SU-DHL-6 (cell line): ENCODE results near the gene SLC2A6.

Experiments used
- H2AFZ ChIP-seq: fragments of 200-600 bp; sonication (generic); 2 replicates; pipeline ENCODE4 v1.6.1; 2014; ENCODE audit warnings: low read depth, mild to moderate bottlenecking, moderate library complexity, mixed read lengths, antibody characterized with exemption, low read length; ENCODE audit not compliant: severe bottlenecking
- H3F3A ChIP-seq: fragments of 200-600 bp; shearing (Covaris generic); 2 replicates; pipeline ENCODE4 v1.6.0; 2016; ENCODE audit warnings: antibody characterized with exemption, mild to moderate bottlenecking; ENCODE audit not compliant: insufficient read depth
- H3K27ac ChIP-seq: fragments of 200-600 bp; sonication (generic); 2 replicates; pipeline ENCODE4 v1.5.1; 2016; ENCODE audit warnings: low read depth, mild to moderate bottlenecking, low read length, moderate library complexity, mixed read lengths
- H3K27me3 ChIP-seq: fragments of 200-600 bp; sonication (generic), shearing (Covaris generic); 2 replicates; pipeline ENCODE4 v1.6.0; 2014; ENCODE audit warnings: mild to moderate bottlenecking, low read length
- H3K36me3 ChIP-seq: fragments of 200-600 bp; sonication (generic); 2 replicates; pipeline ENCODE4 v1.6.1; 2014; ENCODE audit warnings: mild to moderate bottlenecking, low read length, mixed read lengths
- H3K4me2 ChIP-seq: fragments of 300-600, 200-600 bp; shearing (Covaris generic), sonication (generic); 2 replicates; pipeline ENCODE4 v1.6.0; 2014; ENCODE audit warnings: low read length, low read depth, mild to moderate bottlenecking; ENCODE audit not compliant: poor library complexity, severe bottlenecking
- H3K4me3 ChIP-seq: fragments of 200-600 bp; sonication (generic); 2 replicates; pipeline ENCODE4 v1.5.1; 2014; ENCODE audit warnings: antibody characterized with exemption, low read length, mild to moderate bottlenecking, mixed read lengths; ENCODE audit not compliant: insufficient read depth, poor library complexity, severe bottlenecking
- H3K79me2 ChIP-seq: fragments of 200-600 bp; sonication (generic); 2 replicates; pipeline ENCODE4 v1.6.1; 2014; ENCODE audit warnings: mild to moderate bottlenecking, low read length, moderate library complexity; ENCODE audit not compliant: insufficient read depth
- H3K9ac ChIP-seq: fragments of 200-600 bp; sonication (generic); 2 replicates; pipeline ENCODE4 v1.7.0; 2014; ENCODE audit warnings: mild to moderate bottlenecking, low read length
- H3K9me2 ChIP-seq: fragments of 200-600 bp; sonication (generic); replicated peaks from 2 replicates; pipeline ENCODE4 v1.6.1; 2014; ENCODE audit warnings: low read length; ENCODE audit not compliant: insufficient read depth
- H3K9me3 ChIP-seq: fragments of 200-600 bp; sonication (generic); 2 replicates; pipeline ENCODE4 v1.6.1; 2014; ENCODE audit warnings: low read length, mixed read lengths; ENCODE audit not compliant: insufficient read depth
- H4K20me1 ChIP-seq: fragments of 200-600 bp; sonication (generic); 2 replicates; pipeline ENCODE4 v1.6.1; 2014; ENCODE audit warnings: low read depth, mild to moderate bottlenecking, antibody characterized with exemption, low read length, moderate library complexity, mixed read lengths
- CTCF ChIP-seq: fragments of 200-600 bp; sonication (generic); IDR thresholded peaks from one replicate; pipeline ENCODE4 v1.5.1; 2017; ENCODE audit warnings: antibody characterized with exemption, mild to moderate bottlenecking, low read length, moderate library complexity; ENCODE audit not compliant: insufficient read depth, poor library complexity, severe bottlenecking
- EZH2phosphoT487 ChIP-seq: fragments of 200-600 bp; sonication (generic), shearing (Covaris generic); conservative IDR thresholded peaks from 2 replicates; pipeline ENCODE4 v1.6.1; 2018; ENCODE audit warnings: mild to moderate bottlenecking, antibody characterized with exemption, low read length, moderate library complexity, mixed read lengths

The SLC2A6 gene

DNA sequence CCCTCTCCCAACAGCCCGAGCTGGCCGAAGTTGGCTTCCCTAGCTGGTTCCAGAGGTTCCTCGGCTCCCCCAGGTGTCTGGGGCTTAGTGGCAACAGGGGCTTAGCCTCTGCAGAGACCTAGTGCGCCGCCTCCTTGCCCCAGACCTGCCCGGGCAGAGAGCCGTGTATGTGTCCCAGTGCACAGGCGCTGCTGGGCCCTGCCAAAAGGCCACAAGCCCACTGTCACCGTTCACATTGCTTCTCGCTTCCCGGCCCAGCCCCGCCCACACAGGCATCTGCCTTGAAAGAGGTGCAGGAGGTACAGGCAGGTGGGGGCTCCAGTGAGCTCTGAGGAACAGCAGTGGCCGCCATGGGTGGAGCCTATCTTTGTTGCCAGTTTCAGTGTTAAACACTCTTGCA lies 21.7 kb downstream of the SLC2A6 start:
- TF ChIP-seq EZH2phosphoT487, result no peak
- TF ChIP-seq CTCF, result no peak
- no peak overlapping the region for H2AFZ ChIP-seq
- no peaks in the 10 kb centered on the region for H4K20me1 ChIP-seq
- H3K9me3 ChIP-seq, result no peaks in the 10 kb centered on the region
- no peaks in the 10 kb centered on the region for H3K36me3 ChIP-seq
- no peak overlapping the region for H3K4me3 ChIP-seq
- no peaks in the 10 kb centered on the region for H3K79me2 ChIP-seq
- H3K4me2 ChIP-seq, result no peak overlapping the region
- no peaks in the 10 kb centered on the region for H3K9me2 ChIP-seq
- no peaks in the 10 kb centered on the region for H3F3A ChIP-seq
- no peaks in the 10 kb centered on the region for H3K27me3 ChIP-seq
- no peak overlapping the region for H3K27ac ChIP-seq
- no peak overlapping the region for H3K9ac ChIP-seq

DNA sequence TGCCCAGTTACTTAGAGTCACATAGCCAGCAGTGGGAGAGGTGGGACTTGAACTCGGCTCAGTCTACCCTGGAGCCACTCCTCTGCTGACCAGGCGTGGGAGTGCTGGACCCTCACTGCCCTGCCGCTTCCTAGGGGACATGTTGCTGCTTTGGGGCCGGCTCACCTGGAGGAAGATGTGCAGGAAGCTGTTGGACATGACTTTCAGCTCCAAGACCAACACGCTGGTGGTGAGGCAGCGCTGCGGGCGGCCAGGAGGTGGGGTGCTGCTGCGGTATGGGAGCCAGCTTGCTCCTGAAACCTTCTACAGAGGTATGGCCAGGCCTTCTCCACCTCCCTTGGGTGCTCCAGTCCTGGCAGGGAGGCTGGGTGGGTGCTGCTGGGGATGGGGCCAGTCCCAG lies 22.5 kb downstream of the SLC2A6 start:
- Histone ChIP-seq H3K79me2 (no peaks in the 10 kb centered on the region), H3K4me3 (no peak overlapping the region), H3K4me2 (no peak overlapping the region), H3K9me2 (no peaks in the 10 kb centered on the region), H3K9ac (no peak overlapping the region), H3F3A (no peaks in the 10 kb centered on the region), H3K36me3 (no peaks in the 10 kb centered on the region), H4K20me1 (no peaks in the 10 kb centered on the region), H3K27ac (no peak overlapping the region), H3K9me3 (no peaks in the 10 kb centered on the region), H2AFZ (no peak overlapping the region), H3K27me3 (no peaks in the 10 kb centered on the region)
- TF ChIP-seq CTCF (no peak), EZH2phosphoT487 (no peak)

DNA sequence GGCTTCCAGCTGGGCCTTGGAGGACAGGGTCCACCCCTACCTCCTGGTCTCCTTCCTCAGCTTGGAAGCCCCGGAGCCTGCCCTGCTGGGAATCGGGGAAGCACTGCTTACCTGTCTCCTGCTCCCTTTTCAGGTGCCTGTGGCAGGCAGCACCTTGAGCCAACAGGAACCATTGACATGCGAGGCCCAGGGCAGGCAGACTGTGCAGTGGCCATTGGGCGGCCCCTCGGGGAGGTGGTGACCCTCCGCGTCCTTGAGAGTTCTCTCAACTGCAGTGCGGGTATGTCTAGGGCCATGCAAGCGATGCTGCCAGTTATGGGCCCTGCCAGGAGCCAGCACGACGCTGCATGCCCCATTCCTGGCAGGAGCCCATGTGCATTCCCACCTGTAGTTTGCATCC lies 23.0 kb downstream of the SLC2A6 start:
- no peak for TF ChIP-seq EZH2phosphoT487
- no peak for TF ChIP-seq CTCF
- H3K36me3 ChIP-seq, result no peaks in the 10 kb centered on the region
- no peak overlapping the region for H3K4me2 ChIP-seq
- H4K20me1 ChIP-seq, result no peaks in the 10 kb centered on the region
- no peak overlapping the region for H2AFZ ChIP-seq
- no peaks in the 10 kb centered on the region for H3F3A ChIP-seq
- H3K27me3 ChIP-seq, result no peaks in the 10 kb centered on the region
- no peak overlapping the region for H3K9ac ChIP-seq
- no peaks in the 10 kb centered on the region for H3K79me2 ChIP-seq
- H3K4me3 ChIP-seq, result no peak overlapping the region
- H3K27ac ChIP-seq, result no peak overlapping the region
- H3K9me2 ChIP-seq, result no peaks in the 10 kb centered on the region
- no peaks in the 10 kb centered on the region for H3K9me3 ChIP-seq
